NT2/D1 (cell line): ENCODE results near the gene CCT2.

ENCODE experiments used
- YY1 ChIP-seq: IDR thresholded peaks from 2 replicates; pipeline ENCODE4 v1.6.1; 2011; ENCODE audit not compliant: insufficient read length, insufficient read depth
- ZNF274 ChIP-seq: IDR thresholded peaks from 2 replicates; pipeline ENCODE4 v1.6.1; 2011; ENCODE audit warnings: mild to moderate bottlenecking, low read depth, low read length

- TF ChIP-seq ZNF274, result no peak
- TF ChIP-seq YY1, result no peak
Measured at GRCh38 chr12:69566603-69567002, 18.7 kb upstream of the CCT2 start.
